HepG2 (cell line): ENCODE measurements around the gene CARMIL3. TPM values are rescaled to one million over a fixed set of nuclear protein-coding genes. Genes with fewer than 3 reads are reported as not detected.
A peak's percentile ranks its signal among the peaks of the same experiment; 100 is the strongest.

Experiments used
- EED ChIP-seq: sonication (generic); formaldehyde crosslinking; IDR thresholded peaks from 2 replicates; pipeline ENCODE4 v1.5.0; 2020; ENCODE audit warnings: mild to moderate bottlenecking, missing genetic modification reagents
- HIC2 ChIP-seq: sonication (generic); formaldehyde crosslinking; IDR thresholded peaks from 2 replicates; pipeline ENCODE4 v1.9.0; 2022; ENCODE audit warnings: low read depth, missing genetic modification reagents
- KDM3A ChIP-seq: IDR thresholded peaks from 2 replicates; pipeline ENCODE4 v1.6.1; 2018; ENCODE audit warnings: low read depth, missing compliant biosample characterization
- KDM5A ChIP-seq: fragments of 200-600 bp; sonication (generic); IDR thresholded peaks from 2 replicates; pipeline ENCODE4 v1.7.0; 2018; ENCODE audit warnings: antibody characterized with exemption, mild to moderate bottlenecking, low read length, borderline replicate concordance
- KMT2B ChIP-seq: IDR thresholded peaks from 2 replicates; pipeline ENCODE4 v1.6.1; 2016; ENCODE audit warnings: missing genetic modification reagents, missing compliant biosample characterization
- MTF2 ChIP-seq: sonication (generic); formaldehyde crosslinking; IDR thresholded peaks from 2 replicates; pipeline ENCODE4 v1.5.0; 2020; ENCODE audit warnings: missing genetic modification reagents, borderline replicate concordance
- SMYD3 ChIP-seq: sonication (generic); formaldehyde crosslinking; IDR thresholded peaks from 2 replicates; pipeline ENCODE4 v1.8.1; 2023; ENCODE audit warnings: mild to moderate bottlenecking, missing genetic modification reagents
- SP1 ChIP-seq, 2 experiments: fragments of 450-650 bp in 1 of 2; sonication (generic) in 1 of 2; formaldehyde crosslinking in 1 of 2; IDR thresholded peaks; 2 replicates each; pipeline versions ENCODE4 v1.4.0 to v1.6.1; 2016 to 2020; ENCODE audit warnings: missing genetic modification reagents in 1 of 2
- SP5 ChIP-seq: IDR thresholded peaks from 2 replicates; pipeline ENCODE4 v1.6.1; 2016; ENCODE audit warnings: low read depth, borderline replicate concordance
- THAP11 ChIP-seq: IDR thresholded peaks from 2 replicates; pipeline ENCODE4 v1.6.1; 2016; ENCODE audit warnings: missing biosample characterization, missing genetic modification reagents
- ZBTB1 ChIP-seq: sonication (generic); formaldehyde crosslinking; IDR thresholded peaks from 2 replicates; pipeline ENCODE4 v1.4.0; 2020; ENCODE audit warnings: missing genetic modification reagents, borderline replicate concordance
- ZFAT ChIP-seq: sonication (generic); formaldehyde crosslinking; conservative IDR thresholded peaks from 2 replicates; pipeline ENCODE4 v1.8.1; 2023; ENCODE audit warnings: missing genetic modification reagents, inconsistent platforms
- ZMAT3 ChIP-seq: sonication (generic); formaldehyde crosslinking; conservative IDR thresholded peaks from 2 replicates; pipeline ENCODE4 v1.7.0; 2021; ENCODE audit warnings: missing genetic modification reagents
- ZNF180 ChIP-seq: sonication (generic); formaldehyde crosslinking; IDR thresholded peaks from 2 replicates; pipeline ENCODE4 v1.4.0; 2020; ENCODE audit warnings: low read depth, missing genetic modification reagents, borderline replicate concordance
- ZNF652 ChIP-seq: IDR thresholded peaks from 2 replicates; pipeline ENCODE4 v1.6.1; 2016; ENCODE audit warnings: low read depth, borderline replicate concordance
- polyA plus RNA-seq, 8 experiments: library from polyadenylated mRNA; depleted of rRNA in 3 of 8; stranded (reverse) in 7 of 8; unstranded in 1 of 8; fragments of >200 nt; fragmentation: Illumina TruSeq in 4 of 8; extraction: Trizol in 4 of 8; gene quantifications; 2 replicates each; pipeline versions ENCODE4 v1.2.1 to v1.2.3, GENCODE V29; 2011 to 2016; ENCODE audit warnings: low read depth in 4 of 8, missing spikeins in 1 of 8, mixed read lengths in 1 of 8; ENCODE audit not compliant: insufficient read depth in 1 of 8
- total RNA-seq, 5 experiments: library from RNA; depleted of rRNA; stranded (reverse); fragments of >200 nt; fragmentation: Illumina TruSeq; extraction: Trizol; gene quantifications; 2 replicates each; pipeline ENCODE4 v1.2.3, GENCODE V29; 2016; ENCODE audit warnings: low read depth in 1 of 5
- TF ChIP-seq, protein P1 (sequence below): sonication (generic); formaldehyde crosslinking; IDR thresholded peaks from 2 replicates; pipeline ENCODE4 v1.4.0; 2020; ENCODE audit warnings: mild to moderate bottlenecking, low read depth, missing genetic modification reagents
- TF ChIP-seq, protein P2 (sequence below): sonication (generic); formaldehyde crosslinking; IDR thresholded peaks from 2 replicates; pipeline ENCODE4 v1.4.0; 2020; ENCODE audit warnings: mild to moderate bottlenecking, missing genetic modification reagents, borderline replicate concordance
- TF ChIP-seq, protein P3 (sequence below): IDR thresholded peaks from 2 replicates; pipeline ENCODE4 v1.6.1; 2016; ENCODE audit warnings: missing compliant biosample characterization, missing genetic modification reagents, borderline replicate concordance
- TF ChIP-seq, protein P4 (sequence below): sonication (generic); formaldehyde crosslinking; IDR thresholded peaks from 2 replicates; pipeline ENCODE4 v1.5.1; 2020; ENCODE audit warnings: missing genetic modification reagents, mild to moderate bottlenecking, borderline replicate concordance
- TF ChIP-seq, protein P5 (sequence below): sonication (generic); formaldehyde crosslinking; IDR thresholded peaks from 2 replicates; pipeline ENCODE4 v1.8.0; 2022; ENCODE audit warnings: low read depth, missing genetic modification reagents

Gene CARMIL3
- total and polyA plus RNA-seq, 2 of the 13 experiments (the other 11 are each of a cell fraction or from before 2014, with no cell fraction given): 0.27 to 0.55 TPM

GRCh38 chr14:24095271-24096068 is 43.7 kb downstream of the CARMIL3 start (continued):
- TF ChIP-seq, protein P1, sequence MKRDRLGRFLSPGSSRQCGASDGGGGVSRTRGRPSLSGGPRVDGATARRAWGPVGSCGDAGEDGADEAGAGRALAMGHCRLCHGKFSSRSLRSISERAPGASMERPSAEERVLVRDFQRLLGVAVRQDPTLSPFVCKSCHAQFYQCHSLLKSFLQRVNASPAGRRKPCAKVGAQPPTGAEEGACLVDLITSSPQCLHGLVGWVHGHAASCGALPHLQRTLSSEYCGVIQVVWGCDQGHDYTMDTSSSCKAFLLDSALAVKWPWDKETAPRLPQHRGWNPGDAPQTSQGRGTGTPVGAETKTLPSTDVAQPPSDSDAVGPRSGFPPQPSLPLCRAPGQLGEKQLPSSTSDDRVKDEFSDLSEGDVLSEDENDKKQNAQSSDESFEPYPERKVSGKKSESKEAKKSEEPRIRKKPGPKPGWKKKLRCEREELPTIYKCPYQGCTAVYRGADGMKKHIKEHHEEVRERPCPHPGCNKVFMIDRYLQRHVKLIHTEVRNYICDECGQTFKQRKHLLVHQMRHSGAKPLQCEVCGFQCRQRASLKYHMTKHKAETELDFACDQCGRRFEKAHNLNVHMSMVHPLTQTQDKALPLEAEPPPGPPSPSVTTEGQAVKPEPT (CRISPR knock-in tag): peak; percentile 98
- peak; percentile 97 for TF ChIP-seq HIC2 (CRISPR knock-in tag)
- TF ChIP-seq SMYD3: peak; percentile 91; the same call in 1 of the 2 replicates
- TF ChIP-seq SP5: peak; percentile 89
- TF ChIP-seq THAP11 (CRISPR knock-in tag): peak; percentile 92
- TF ChIP-seq, protein P2, sequence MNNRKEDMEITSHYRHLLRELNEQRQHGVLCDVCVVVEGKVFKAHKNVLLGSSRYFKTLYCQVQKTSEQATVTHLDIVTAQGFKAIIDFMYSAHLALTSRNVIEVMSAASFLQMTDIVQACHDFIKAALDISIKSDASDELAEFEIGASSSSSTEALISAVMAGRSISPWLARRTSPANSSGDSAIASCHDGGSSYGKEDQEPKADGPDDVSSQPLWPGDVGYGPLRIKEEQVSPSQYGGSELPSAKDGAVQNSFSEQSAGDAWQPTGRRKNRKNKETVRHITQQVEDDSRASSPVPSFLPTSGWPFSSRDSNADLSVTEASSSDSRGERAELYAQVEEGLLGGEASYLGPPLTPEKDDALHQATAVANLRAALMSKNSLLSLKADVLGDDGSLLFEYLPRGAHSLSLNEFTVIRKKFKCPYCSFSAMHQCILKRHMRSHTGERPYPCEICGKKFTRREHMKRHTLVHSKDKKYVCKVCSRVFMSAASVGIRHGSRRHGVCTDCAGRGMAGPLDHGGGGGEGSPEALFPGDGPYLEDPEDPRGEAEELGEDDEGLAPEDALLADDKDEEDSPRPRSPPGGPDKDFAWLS (CRISPR knock-in tag): peak; percentile 98; the same call in 1 of the 2 replicates
- peak; percentile 99 for TF ChIP-seq ZMAT3
- TF ChIP-seq KMT2B (CRISPR knock-in tag): peak; percentile 91
- TF ChIP-seq, protein P3, sequence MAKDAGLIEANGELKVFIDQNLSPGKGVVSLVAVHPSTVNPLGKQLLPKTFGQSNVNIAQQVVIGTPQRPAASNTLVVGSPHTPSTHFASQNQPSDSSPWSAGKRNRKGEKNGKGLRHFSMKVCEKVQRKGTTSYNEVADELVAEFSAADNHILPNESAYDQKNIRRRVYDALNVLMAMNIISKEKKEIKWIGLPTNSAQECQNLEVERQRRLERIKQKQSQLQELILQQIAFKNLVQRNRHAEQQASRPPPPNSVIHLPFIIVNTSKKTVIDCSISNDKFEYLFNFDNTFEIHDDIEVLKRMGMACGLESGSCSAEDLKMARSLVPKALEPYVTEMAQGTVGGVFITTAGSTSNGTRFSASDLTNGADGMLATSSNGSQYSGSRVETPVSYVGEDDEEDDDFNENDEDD: peak; percentile 98
- no peak for TF ChIP-seq MTF2 (CRISPR knock-in tag)
- TF ChIP-seq KDM3A (CRISPR knock-in tag): peak; percentile 99
- TF ChIP-seq SP1 (IDR thresholded peaks at IDR 0.05): no peak
- peak; percentile 82 for TF ChIP-seq SP1 (CRISPR knock-in tag; IDR thresholded peaks at IDR 0.05)
- TF ChIP-seq, protein P4, sequence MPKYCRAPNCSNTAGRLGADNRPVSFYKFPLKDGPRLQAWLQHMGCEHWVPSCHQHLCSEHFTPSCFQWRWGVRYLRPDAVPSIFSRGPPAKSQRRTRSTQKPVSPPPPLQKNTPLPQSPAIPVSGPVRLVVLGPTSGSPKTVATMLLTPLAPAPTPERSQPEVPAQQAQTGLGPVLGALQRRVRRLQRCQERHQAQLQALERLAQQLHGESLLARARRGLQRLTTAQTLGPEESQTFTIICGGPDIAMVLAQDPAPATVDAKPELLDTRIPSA (CRISPR knock-in tag): no peak
- no peak for TF ChIP-seq ZNF180 (CRISPR knock-in tag)
- TF ChIP-seq ZNF652 (CRISPR knock-in tag): peak; percentile 68; the same call in 1 of the 2 replicates
- peak; percentile 62; the same call in 1 of the 2 replicates for TF ChIP-seq ZBTB1 (CRISPR knock-in tag)
- no peak for TF ChIP-seq KDM5A
- TF ChIP-seq, protein P5, sequence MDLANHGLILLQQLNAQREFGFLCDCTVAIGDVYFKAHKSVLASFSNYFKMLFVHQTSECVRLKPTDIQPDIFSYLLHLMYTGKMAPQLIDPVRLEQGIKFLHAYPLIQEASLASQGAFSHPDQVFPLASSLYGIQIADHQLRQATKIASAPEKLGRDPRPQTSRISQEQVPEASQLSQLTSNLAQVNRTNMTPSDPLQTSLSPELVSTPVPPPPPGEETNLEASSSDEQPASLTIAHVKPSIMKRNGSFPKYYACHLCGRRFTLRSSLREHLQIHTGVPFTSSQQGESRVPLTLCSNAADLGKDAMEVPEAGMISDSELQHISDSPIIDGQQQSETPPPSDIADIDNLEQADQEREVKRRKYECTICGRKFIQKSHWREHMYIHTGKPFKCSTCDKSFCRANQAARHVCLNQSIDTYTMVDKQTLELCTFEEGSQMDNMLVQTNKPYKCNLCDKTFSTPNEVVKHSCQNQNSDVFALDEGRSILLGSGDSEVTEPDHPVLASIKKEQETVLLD: no peak
- 0 out of 2 replicates have a peak, but pooled peaks have one; percentile 62 for TF ChIP-seq ZFAT (CRISPR knock-in tag)
- TF ChIP-seq EED (CRISPR knock-in tag): no peak; the same call in 1 of the 2 replicates
